ENCODE results near the gene CFAP299.

- no peak for TF ChIP-seq GATA2 (CRISPR knock-in tag; IDR thresholded peaks at IDR 0.05)
- no peak for TF ChIP-seq DIDO1 (tag; IDR thresholded peaks at IDR 0.05; ENCODE audit: low read depth)
- TF ChIP-seq CTCF (IDR thresholded peaks at IDR 0.05 in 2 of 3, conservative IDR thresholded peaks at IDR 0.05 in 1 of 3; ENCODE audit: insufficient read depth in 2 of 3, low read depth in 1 of 3, low read length in 3 of 3): no peak
- no peak for TF ChIP-seq ATF4 (CRISPR knock-in tag; IDR thresholded peaks at IDR 0.05)
- no peak for TF ChIP-seq ZNF589 (CRISPR knock-in tag; IDR thresholded peaks at IDR 0.05; ENCODE audit: low read depth)
- TF ChIP-seq AFF4 (CRISPR knock-in tag; IDR thresholded peaks at IDR 0.05): no peak
- no peak for TF ChIP-seq HDAC2 (IDR thresholded peaks at IDR 0.05)
These were observed 172.0 kb downstream of the CFAP299 start for GRCh38 chr4:80507507-80507906.

Measured in K562 (cell line).